HCT116 (cell line): ENCODE data around the gene PRSS53. TPM values are rescaled to one million over a fixed set of nuclear protein-coding genes. Genes with fewer than 3 reads are reported as not detected.

Experiments used
- ATAC-seq: fragments of 200-7000 bp; cut with Tn5 transposase; 2 replicates; pipeline ENCODE4 v1.9.1; 2020; ENCODE audit warnings: mild to moderate bottlenecking, moderate library complexity
- BruUV-seq: library from RNA; stranded (reverse); fragments of 400-500 nt; replicated peaks from 2 replicates; lab custom pipeline; 2021; lab: Mats Ljungman, UMichigan
- CTCF ChIA-PET: fragments of 300-600 bp; sonication (Branson Sonifier 250); formaldehyde crosslinking; loops from one replicate; lab custom pipeline; 2021; ENCODE audit warnings: antibody characterized with exemption; lab: Charles Lee
- POLR2A ChIA-PET: fragments of 300-600, 350-600 bp; sonication (Branson Sonifier 250); formaldehyde crosslinking; loops from one replicate; lab custom pipeline; 2021; ENCODE audit warnings: antibody characterized with exemption; lab: Charles Lee
- RAD21 ChIA-PET, 2 experiments: fragments of 300-600 bp; sonication (Branson Sonifier 250); formaldehyde crosslinking; loops; one replicate each; lab custom pipeline; 2023; ENCODE audit warnings: low total read pairs in 2 of 2; ENCODE audit not compliant: uncharacterized antibody in 2 of 2, unreplicated experiment in 2 of 2, low non-redundant PET in 1 of 2; lab: Charles Lee
- DNase-seq: peaks from one replicate; pipeline ENCODE4 v3.0.0-alpha.2; 2010; ENCODE audit warnings: low read depth, low spot score
- H2AFZ ChIP-seq: fragments of 200-600 bp; shearing (Covaris generic), sonication (generic); 2 replicates; pipeline ENCODE4 v1.6.1; 2017; ENCODE audit warnings: low read depth, mixed run types, mixed read lengths, antibody characterized with exemption, low read length; ENCODE audit not compliant: poor library complexity, severe bottlenecking
- H3K27ac ChIP-seq: 2 replicates; pipeline ENCODE4 v1.5.1; 2012; ENCODE audit warnings: low read depth, low read length
- H3K27me3 ChIP-seq: fragments of 200-600 bp; sonication (generic); 2 replicates; pipeline ENCODE4 v1.6.1; 2016; ENCODE audit warnings: mixed run types, low read length, mixed read lengths; ENCODE audit not compliant: insufficient read depth
- H3K36me3 ChIP-seq, 2 experiments: fragments of 200-500 bp in 1 of 2; fragments of 200-600 bp in 1 of 2; sonication (Bioruptor generic) in 1 of 2; sonication (generic) in 1 of 2; 2 replicates each; pipeline versions ENCODE4 v1.5.1 to v1.6.1; 2014 to 2016; ENCODE audit warnings: low read length in 2 of 2, inconsistent platforms in 1 of 2, mixed read lengths in 1 of 2, mixed run types in 1 of 2; ENCODE audit not compliant: insufficient read depth in 2 of 2, control insufficient read depth in 1 of 2
- H3K4me1 ChIP-seq, 2 experiments: fragments of 200-600 bp in 1 of 2; sonication (generic) in 1 of 2; 2 replicates each; pipeline versions ENCODE4 v1.5.1 to v1.6.1; 2012 to 2017; ENCODE audit warnings: low read length in 2 of 2, inconsistent platforms in 1 of 2, mild to moderate bottlenecking in 1 of 2, mixed read lengths in 1 of 2, mixed run types in 1 of 2, moderate library complexity in 1 of 2; ENCODE audit not compliant: insufficient read depth in 2 of 2, control insufficient read depth in 1 of 2
- H3K4me2 ChIP-seq: fragments of 200-600 bp; sonication (generic); 2 replicates; pipeline ENCODE4 v1.6.1; 2017; ENCODE audit warnings: mixed run types, low read length, mixed read lengths
- H3K4me3 ChIP-seq, 2 experiments: fragments of 200-600 bp in 1 of 2; sonication (generic) in 1 of 2; replicated peaks in 1 of 2; 2 replicates each; pipeline ENCODE4 v1.5.1; 2011 to 2016; ENCODE audit warnings: low read length in 2 of 2, control low read depth in 1 of 2, low read depth in 1 of 2, mild to moderate bottlenecking in 1 of 2, mixed read lengths in 1 of 2, mixed run types in 1 of 2
- H3K79me2 ChIP-seq: fragments of 200-600 bp; sonication (generic); 2 replicates; pipeline ENCODE4 v1.6.1; 2017; ENCODE audit warnings: mild to moderate bottlenecking, mixed run types, low read length, moderate library complexity, mixed read lengths; ENCODE audit not compliant: insufficient read depth
- H3K9ac ChIP-seq: fragments of 200-600 bp; sonication (generic); 2 replicates; pipeline ENCODE4 v1.6.1; 2016; ENCODE audit warnings: low read length, mixed read lengths
- H3K9me2 ChIP-seq: fragments of 200-600 bp; sonication (generic), shearing (Covaris generic); 2 replicates; pipeline ENCODE4 v1.6.1; 2017; ENCODE audit warnings: mixed run types, mild to moderate bottlenecking, moderate library complexity; ENCODE audit not compliant: insufficient read depth
- H3K9me3 ChIP-seq, 2 experiments: fragments of 200-500 bp in 1 of 2; fragments of 200-600 bp in 1 of 2; sonication (Bioruptor generic) in 1 of 2; sonication (generic) in 1 of 2; 2 replicates each; pipeline ENCODE4 v1.6.1; 2014 to 2017; ENCODE audit warnings: low read length in 2 of 2, mixed read lengths in 2 of 2, inconsistent platforms in 1 of 2, low read depth in 1 of 2, mild to moderate bottlenecking in 1 of 2, mixed run types in 1 of 2, moderate library complexity in 1 of 2; ENCODE audit not compliant: control insufficient read depth in 1 of 2, insufficient read depth in 1 of 2
- H4K20me1 ChIP-seq: fragments of 200-600 bp; sonication (generic), shearing (Covaris generic); 2 replicates; pipeline ENCODE4 v1.6.1; 2017; ENCODE audit warnings: mixed run types, mild to moderate bottlenecking, moderate library complexity; ENCODE audit not compliant: insufficient read depth
- CBX3 ChIP-seq: IDR thresholded peaks from 2 replicates; pipeline ENCODE4 v1.6.1; 2012; ENCODE audit warnings: low read depth
- CEBPB ChIP-seq: IDR thresholded peaks from 2 replicates; pipeline ENCODE4 v1.6.1; 2012; ENCODE audit warnings: low read depth
- ELF1 ChIP-seq: IDR thresholded peaks from 2 replicates; pipeline ENCODE4 v1.6.1; 2012; ENCODE audit warnings: low read depth, borderline replicate concordance
- JUND ChIP-seq: IDR thresholded peaks from 2 replicates; pipeline ENCODE4 v1.6.1; 2012
- POLR2A ChIP-seq: IDR thresholded peaks from 2 replicates; pipeline ENCODE4 v1.7.0; 2011; ENCODE audit warnings: borderline replicate concordance; ENCODE audit not compliant: insufficient read depth, insufficient read length; ENCODE audit errors: extremely low read depth
- RAD21 ChIP-seq: IDR thresholded peaks from 2 replicates; pipeline ENCODE4 v1.6.1; 2012; ENCODE audit warnings: low read depth, mild to moderate bottlenecking
- YY1 ChIP-seq: IDR thresholded peaks from 2 replicates; pipeline ENCODE4 v1.6.1; 2011; ENCODE audit warnings: low read length, low read depth, moderate library complexity, mild to moderate bottlenecking; ENCODE audit not compliant: insufficient replicate concordance; ENCODE audit errors: extremely low read depth
- ZFX ChIP-seq: fragments of 450-650 bp; IDR thresholded peaks from 2 replicates; pipeline ENCODE4 v1.6.1; 2017
- ZNF274 ChIP-seq: fragments of 200-500 bp; sonication (Bioruptor generic); IDR thresholded peaks from 2 replicates; pipeline ENCODE4 v1.6.1; 2014; ENCODE audit warnings: mild to moderate bottlenecking, low read depth, low read length, inconsistent platforms
- intact Hi-C: fragments of 100-400 bp; cut with micrococcal nuclease; formaldehyde crosslinking; loops from 2 replicates; pipeline ENCODE4 v1.10.0; 2022
- total RNA-seq: library from RNA; stranded (reverse); gene quantifications from one replicate; pipeline ENCODE4 v1.2.1, GENCODE V29; 2021; ENCODE audit not compliant: unreplicated experiment
- TF ChIP-seq, protein P1 (sequence below): IDR thresholded peaks from 2 replicates; pipeline ENCODE4 v1.6.1; 2012; ENCODE audit warnings: low read depth

Gene PRSS53
- total RNA-seq, 1 experiment from 2014 or later, result 11.6 TPM

DNA sequence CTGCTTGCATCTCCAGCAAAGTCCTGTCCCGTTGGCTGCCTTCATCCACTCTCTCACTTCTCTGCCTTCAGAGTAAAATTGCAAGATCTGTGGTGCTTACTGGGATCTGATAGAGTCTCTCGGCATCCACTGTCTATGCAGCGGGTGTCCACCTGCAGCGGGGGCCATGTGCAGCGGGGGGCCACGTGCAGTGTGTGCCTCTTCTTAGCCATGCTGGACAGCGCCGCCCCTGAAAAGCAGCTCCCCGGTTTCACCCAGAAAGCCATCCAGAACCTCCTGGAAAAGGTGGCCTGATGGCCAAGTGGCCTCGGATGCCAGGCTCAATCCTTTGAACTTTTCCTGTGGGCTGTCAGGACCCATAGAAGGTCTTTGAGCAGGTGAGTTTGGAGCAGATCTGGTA is 45.9 kb downstream of the PRSS53 start:
- POLR2A ChIA-PET, result no interaction called here
- intact Hi-C loops, result no loop called here

DNA sequence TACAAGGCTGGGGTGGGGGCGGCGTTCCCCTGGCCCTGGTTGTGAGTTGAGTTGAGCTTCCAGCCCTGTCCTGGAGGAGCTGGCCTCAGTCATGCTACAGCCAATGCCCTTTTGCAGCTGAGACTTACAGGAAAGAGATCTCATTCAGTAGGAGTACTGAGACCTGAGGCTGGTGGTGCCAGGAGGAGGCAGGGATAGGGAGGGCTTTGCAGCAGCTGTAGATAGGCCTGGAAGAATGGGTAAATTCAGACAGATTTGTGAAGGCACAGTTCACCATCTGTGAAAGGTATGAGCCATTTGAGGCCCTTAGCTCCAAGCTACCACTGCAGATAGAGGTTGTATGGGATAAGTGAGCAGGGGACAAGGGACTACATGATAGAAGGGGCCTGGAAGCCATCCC is 49.8 kb downstream of the PRSS53 start:
- H3K9me3 ChIP-seq, result no peaks in the 10 kb centered on the region
- TF ChIP-seq YY1 (no peak), POLR2A (no peak), CBX3 (no peak), ZNF274 (no peak), CEBPB (no peak), RAD21 (no peak), ELF1 (no peak)
- TF ChIP-seq, protein P1, sequence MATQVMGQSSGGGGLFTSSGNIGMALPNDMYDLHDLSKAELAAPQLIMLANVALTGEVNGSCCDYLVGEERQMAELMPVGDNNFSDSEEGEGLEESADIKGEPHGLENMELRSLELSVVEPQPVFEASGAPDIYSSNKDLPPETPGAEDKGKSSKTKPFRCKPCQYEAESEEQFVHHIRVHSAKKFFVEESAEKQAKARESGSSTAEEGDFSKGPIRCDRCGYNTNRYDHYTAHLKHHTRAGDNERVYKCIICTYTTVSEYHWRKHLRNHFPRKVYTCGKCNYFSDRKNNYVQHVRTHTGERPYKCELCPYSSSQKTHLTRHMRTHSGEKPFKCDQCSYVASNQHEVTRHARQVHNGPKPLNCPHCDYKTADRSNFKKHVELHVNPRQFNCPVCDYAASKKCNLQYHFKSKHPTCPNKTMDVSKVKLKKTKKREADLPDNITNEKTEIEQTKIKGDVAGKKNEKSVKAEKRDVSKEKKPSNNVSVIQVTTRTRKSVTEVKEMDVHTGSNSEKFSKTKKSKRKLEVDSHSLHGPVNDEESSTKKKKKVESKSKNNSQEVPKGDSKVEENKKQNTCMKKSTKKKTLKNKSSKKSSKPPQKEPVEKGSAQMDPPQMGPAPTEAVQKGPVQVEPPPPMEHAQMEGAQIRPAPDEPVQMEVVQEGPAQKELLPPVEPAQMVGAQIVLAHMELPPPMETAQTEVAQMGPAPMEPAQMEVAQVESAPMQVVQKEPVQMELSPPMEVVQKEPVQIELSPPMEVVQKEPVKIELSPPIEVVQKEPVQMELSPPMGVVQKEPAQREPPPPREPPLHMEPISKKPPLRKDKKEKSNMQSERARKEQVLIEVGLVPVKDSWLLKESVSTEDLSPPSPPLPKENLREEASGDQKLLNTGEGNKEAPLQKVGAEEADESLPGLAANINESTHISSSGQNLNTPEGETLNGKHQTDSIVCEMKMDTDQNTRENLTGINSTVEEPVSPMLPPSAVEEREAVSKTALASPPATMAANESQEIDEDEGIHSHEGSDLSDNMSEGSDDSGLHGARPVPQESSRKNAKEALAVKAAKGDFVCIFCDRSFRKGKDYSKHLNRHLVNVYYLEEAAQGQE, result no peak
- TF ChIP-seq, all 23 proteins: peak for 0
- Histone ChIP-seq H3K27me3 (no peaks in the 10 kb centered on the region), H3K4me2 (no peak overlapping the region), H3K4me3 (no peak overlapping the region), H3K79me2 (peaks cover 7% of the 10 kb centered on the region; the same call in 1 of the 2 replicates), H3K36me3 (peaks cover 0 to 3% of the 10 kb centered on the region in 2 experiments; a peak in 2 of 4 replicates), H3K27ac (no peak overlapping the region), H3K9me2 (no peaks in the 10 kb centered on the region), H3K4me1 (peaks cover 0 to 6% of the 10 kb centered on the region in 2 experiments; a peak in 1 of 4 replicates), H4K20me1 (no peaks in the 10 kb centered on the region), H3K9ac (no peak overlapping the region), H2AFZ (no peak overlapping the region)
- RAD21 ChIA-PET, result no interaction called here
- no TSS peak for BruUV-seq
- CTCF ChIA-PET, result no interaction called here
- no peak for ATAC-seq
- DNase-seq, result no peak
- intact Hi-C loops, result no loop called here
- POLR2A ChIA-PET, result no interaction called here

More for the DNA sequence above, 45.9 kb downstream of the PRSS53 start:
- Histone ChIP-seq H3K4me3 (no peak overlapping the region), H3K4me2 (no peak overlapping the region), H4K20me1 (no peaks in the 10 kb centered on the region), H3K9me2 (no peaks in the 10 kb centered on the region), H3K36me3 (no peaks in the 10 kb centered on the region; a peak in 1 of 4 replicates), H3K79me2 (no peaks in the 10 kb centered on the region), H3K9me3 (no peaks in the 10 kb centered on the region), H2AFZ (no peak overlapping the region), H3K4me1 (peaks cover 0 to 7% of the 10 kb centered on the region in 2 experiments; a peak in 1 of 4 replicates), H3K9ac (no peak overlapping the region), H3K27ac (no peak overlapping the region), H3K27me3 (no peaks in the 10 kb centered on the region)
- DNase-seq, result no peak
- ATAC-seq, result no peak
- ChIA-PET RAD21 (no interaction called here), CTCF (no interaction called here)
- TF ChIP-seq ZFX (no peak), JUND (no peak)
- no TSS peak for BruUV-seq
